ENCODE measurements around the gene FSTL1. TPM values are rescaled to one million over a fixed set of nuclear protein-coding genes. Genes with fewer than 3 reads are reported as not detected.

FSTL1 gene
- total and polyA plus RNA-seq, 2 donors (not counting 1 experiment from before 2014, with no cell fraction given) = 0.15 TPM; not detected in 1

DNA sequence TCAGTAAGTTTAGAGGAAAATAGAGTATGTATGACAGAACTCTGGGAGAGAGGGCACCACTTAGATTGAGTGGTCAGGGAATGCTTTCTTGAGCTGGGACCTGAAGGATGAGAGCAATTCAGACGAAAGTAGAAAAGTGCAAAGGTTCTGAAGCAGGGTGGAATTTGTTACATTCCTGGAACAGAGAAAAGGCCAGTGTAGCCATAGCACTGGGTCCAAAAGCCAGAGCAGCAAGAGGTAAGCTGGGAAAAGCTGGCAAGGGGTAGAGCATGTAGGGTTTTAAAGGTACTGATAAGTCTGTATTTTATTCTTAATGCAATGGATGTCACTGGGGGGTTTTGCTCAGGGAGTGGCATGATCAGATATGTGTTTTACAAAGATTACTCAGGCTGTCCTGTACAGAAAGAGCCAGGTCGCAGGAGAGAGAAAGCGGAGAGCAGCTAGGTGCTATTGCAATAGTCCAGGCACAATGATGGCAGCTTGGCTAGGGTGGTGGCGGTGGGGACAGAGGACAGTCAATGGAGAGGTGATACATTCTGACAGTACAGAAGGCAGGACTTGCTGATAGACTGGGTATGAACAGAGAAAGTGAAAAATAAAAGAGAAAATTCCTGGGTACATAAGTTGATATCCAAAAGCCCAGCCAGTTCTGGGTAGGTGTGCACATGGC, 17.0 kb downstream of the FSTL1 start:
- ChIA-PET CTCF (no interaction called here), POLR2A (no interaction called here)
- Mint-ChIP-seq H3K9me3 (ENCODE audit: insufficient read depth) (no peaks in the 10 kb centered on the region), H3K27me3 (peaks cover 17% of the 10 kb centered on the region), H3K4me1 (no peaks in the 10 kb centered on the region), H3K27ac (no peak overlapping the region), H3K4me3 (no peak overlapping the region)
- H3K4me2 ChIP-seq (replicated peaks; ENCODE audit: low read depth, low read length, poor library complexity, severe bottlenecking) = no peak overlapping the region
- no peaks in the 10 kb centered on the region for H3K9me3 ChIP-seq (ENCODE audit: control extremely low read depth in 1 of 3, control insufficient read depth in 2 of 3, insufficient read depth in 1 of 3, low read length in 2 of 3)
- DNase-seq (no peak), ATAC-seq (ENCODE audit: low read depth) (no peak)
- no peak overlapping the region for H3K9ac ChIP-seq (ENCODE audit: low read length)
- H3K79me2 ChIP-seq (ENCODE audit: control insufficient read depth, insufficient read depth, low read length) = no peaks in the 10 kb centered on the region
- no peaks in the 10 kb centered on the region for H4K20me1 ChIP-seq (ENCODE audit: control insufficient read depth, insufficient read depth, low read length, poor library complexity, severe bottlenecking)
- no peak for TF ChIP-seq CTCF (IDR thresholded peaks at IDR 0.05)
- TF ChIP-seq EZH2 (IDR thresholded peaks at IDR 0.05; ENCODE audit: borderline replicate concordance, insufficient read depth, low read depth, low read length, poor library complexity, severe bottlenecking) = no peak
- intact Hi-C loops (cut with micrococcal nuclease) = no loop called here
- no peak overlapping the region for H3K4me3 ChIP-seq (ENCODE audit: control extremely low read depth in 1 of 5, extremely low read depth in 1 of 5, insufficient read depth in 1 of 5, low read depth in 2 of 5, low read length in 4 of 5)
- no peaks in the 10 kb centered on the region for H3K4me1 ChIP-seq (ENCODE audit: control insufficient read depth in 2 of 2, insufficient read depth in 2 of 2, low read length in 2 of 2)
- WGBS (ENCODE audit: insufficient coverage) = 100% methylated on average over 4 of the region's 4 CpGs
- H2AFZ ChIP-seq (ENCODE audit: insufficient read depth, low read depth, low read length, poor library complexity, severe bottlenecking) = no peak overlapping the region
- no peaks in the 10 kb centered on the region for H3K36me3 ChIP-seq (replicated peaks in 1 of 2; ENCODE audit: control extremely low read depth in 1 of 2, control insufficient read depth in 1 of 2, extremely low read depth in 1 of 2, insufficient read depth in 2 of 2, low read length in 1 of 2)
- no peaks in the 10 kb centered on the region for H3K27me3 ChIP-seq (replicated peaks in 1 of 4; ENCODE audit: control extremely low read depth in 1 of 4, control insufficient read depth in 3 of 4, insufficient read depth in 4 of 4, low read length in 3 of 4)
- no peak overlapping the region for H3K27ac ChIP-seq (ENCODE audit: low read length in 2 of 2)

- ATAC-seq (ENCODE audit: low read depth) (no peak), DNase-seq (no peak)
- Histone ChIP-seq H3K9me3 (ENCODE audit: control extremely low read depth in 1 of 3, control insufficient read depth in 2 of 3, insufficient read depth in 1 of 3, low read length in 2 of 3) (no peaks in the 10 kb centered on the region), H3K4me3 (ENCODE audit: control extremely low read depth in 1 of 5, extremely low read depth in 1 of 5, insufficient read depth in 1 of 5, low read depth in 2 of 5, low read length in 4 of 5) (no peak overlapping the region), H2AFZ (ENCODE audit: insufficient read depth, low read depth, low read length, poor library complexity, severe bottlenecking) (no peak overlapping the region), H3K79me2 (ENCODE audit: control insufficient read depth, insufficient read depth, low read length) (no peaks in the 10 kb centered on the region), H3K9ac (ENCODE audit: low read length) (no peak overlapping the region), H3K27ac (ENCODE audit: low read length in 2 of 2) (no peak overlapping the region), H3K4me1 (ENCODE audit: control insufficient read depth in 2 of 2, insufficient read depth in 2 of 2, low read length in 2 of 2) (no peaks in the 10 kb centered on the region), H3K27me3 (replicated peaks in 1 of 4; ENCODE audit: control extremely low read depth in 1 of 4, control insufficient read depth in 3 of 4, insufficient read depth in 4 of 4, low read length in 3 of 4) (no peaks in the 10 kb centered on the region), H4K20me1 (ENCODE audit: control insufficient read depth, insufficient read depth, low read length, poor library complexity, severe bottlenecking) (no peaks in the 10 kb centered on the region), H3K36me3 (replicated peaks in 1 of 2; ENCODE audit: control extremely low read depth in 1 of 2, control insufficient read depth in 1 of 2, extremely low read depth in 1 of 2, insufficient read depth in 2 of 2, low read length in 1 of 2) (no peaks in the 10 kb centered on the region), H3K4me2 (replicated peaks; ENCODE audit: low read depth, low read length, poor library complexity, severe bottlenecking) (no peak overlapping the region)
- no peaks in the 10 kb centered on the region for H3K4me1 Mint-ChIP-seq
- TF ChIP-seq CTCF (IDR thresholded peaks at IDR 0.05) = no peak
- no peak for TF ChIP-seq EZH2 (IDR thresholded peaks at IDR 0.05; ENCODE audit: borderline replicate concordance, insufficient read depth, low read depth, low read length, poor library complexity, severe bottlenecking)
- no peak overlapping the region for H3K4me3 Mint-ChIP-seq
- ChIA-PET CTCF (interaction anchor here (0.9 kb wide), 1 partner anchor 15 kb away, joined by 3 read pairs; no protein-coding TSS in a partner anchor), POLR2A (no interaction called here)
- peaks cover 23% of the 10 kb centered on the region for H3K27me3 Mint-ChIP-seq
- WGBS (ENCODE audit: insufficient coverage) = 96% methylated on average over 3 of the region's 4 CpGs
- H3K27ac Mint-ChIP-seq = no peak overlapping the region
- H3K9me3 Mint-ChIP-seq (ENCODE audit: insufficient read depth) = no peaks in the 10 kb centered on the region
- intact Hi-C loops (cut with micrococcal nuclease) = no loop called here
These were observed 18.5 kb downstream of the FSTL1 start for GRCh38 chr3:120432150-120432860.

Data from B cell (primary cell).